ENCODE results near the gene FERMT3.

DNA sequence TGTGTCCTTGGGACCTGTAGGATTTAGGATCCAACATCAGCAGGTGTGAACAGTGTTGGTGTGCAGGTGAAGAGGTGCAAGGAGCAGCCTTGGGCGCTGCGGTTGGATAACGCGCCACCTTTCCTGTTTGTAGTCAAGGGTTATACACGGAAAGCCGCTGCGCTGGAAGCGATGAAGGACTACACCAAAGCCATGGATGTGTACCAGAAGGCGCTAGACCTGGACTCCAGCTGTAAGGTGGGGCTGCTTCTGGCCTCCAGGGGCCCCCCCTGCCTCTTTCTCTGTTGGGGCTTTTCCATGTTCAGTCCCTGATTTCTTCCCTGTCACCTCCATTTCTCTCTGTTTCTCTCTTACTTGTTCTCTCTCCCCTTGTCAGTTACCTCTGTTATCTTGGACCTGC is 3.5 kb upstream of the FERMT3 start:
- TF ChIP-seq, protein P1, sequence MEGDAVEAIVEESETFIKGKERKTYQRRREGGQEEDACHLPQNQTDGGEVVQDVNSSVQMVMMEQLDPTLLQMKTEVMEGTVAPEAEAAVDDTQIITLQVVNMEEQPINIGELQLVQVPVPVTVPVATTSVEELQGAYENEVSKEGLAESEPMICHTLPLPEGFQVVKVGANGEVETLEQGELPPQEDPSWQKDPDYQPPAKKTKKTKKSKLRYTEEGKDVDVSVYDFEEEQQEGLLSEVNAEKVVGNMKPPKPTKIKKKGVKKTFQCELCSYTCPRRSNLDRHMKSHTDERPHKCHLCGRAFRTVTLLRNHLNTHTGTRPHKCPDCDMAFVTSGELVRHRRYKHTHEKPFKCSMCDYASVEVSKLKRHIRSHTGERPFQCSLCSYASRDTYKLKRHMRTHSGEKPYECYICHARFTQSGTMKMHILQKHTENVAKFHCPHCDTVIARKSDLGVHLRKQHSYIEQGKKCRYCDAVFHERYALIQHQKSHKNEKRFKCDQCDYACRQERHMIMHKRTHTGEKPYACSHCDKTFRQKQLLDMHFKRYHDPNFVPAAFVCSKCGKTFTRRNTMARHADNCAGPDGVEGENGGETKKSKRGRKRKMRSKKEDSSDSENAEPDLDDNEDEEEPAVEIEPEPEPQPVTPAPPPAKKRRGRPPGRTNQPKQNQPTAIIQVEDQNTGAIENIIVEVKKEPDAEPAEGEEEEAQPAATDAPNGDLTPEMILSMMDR (IDR thresholded peaks at IDR 0.05; ENCODE audit: borderline replicate concordance, extremely low read depth, low read length, poor library complexity, severe bottlenecking) = peak; percentile 4
- no peak for TF ChIP-seq EZH2 (IDR thresholded peaks at IDR 0.05; ENCODE audit: borderline replicate concordance, low read depth, low read length, severe bottlenecking)
